ENCODE data around the gene PDE8B. TPM values are rescaled to one million over a fixed set of nuclear protein-coding genes. Genes with fewer than 3 reads are reported as not detected.

Gene PDE8B
- polyA plus RNA-seq, 1 of the 3 experiments (the other 2 are of a cell fraction), result not detected

- no peaks in the 10 kb centered on the region for H3F3A ChIP-seq (replicated peaks; ENCODE audit: insufficient read depth)
- no peaks in the 10 kb centered on the region for H3K79me2 ChIP-seq (ENCODE audit: insufficient read depth)
- H3K9ac ChIP-seq, result no peak overlapping the region
- no peaks in the 10 kb centered on the region for H3K36me3 ChIP-seq (replicated peaks in 1 of 2; ENCODE audit: control insufficient read depth in 1 of 2, insufficient read depth in 2 of 2, low read length in 1 of 2)
- no peak overlapping the region for H3K27ac ChIP-seq (ENCODE audit: low read depth in 2 of 2, low read length in 1 of 2)
- no peaks in the 10 kb centered on the region for H4K20me1 ChIP-seq (ENCODE audit: insufficient read depth)
- DNase-seq, result no peak
- H3K9me2 ChIP-seq, result no peaks in the 10 kb centered on the region
- ChIA-PET POLR2A (no interaction called here), CTCF (interaction anchor here (1.2 to 1.7 kb wide), 3 partner anchors 15 to 204 kb away, joined by 3 to 5 read pairs (median 5); no protein-coding TSS in a partner anchor)
- H3K9me3 ChIP-seq, result no peaks in the 10 kb centered on the region; the same call in 1 of the 2 replicates
- no peaks in the 10 kb centered on the region; the same call in 1 of the 2 replicates for H3K27me3 ChIP-seq (ENCODE audit: insufficient read depth)
- WGBS (ENCODE audit: low lambda C conversion rate), result 72% methylated on average over 6 of the region's 6 CpGs
- no peaks in the 10 kb centered on the region for H3K4me1 ChIP-seq (ENCODE audit: control insufficient read depth in 1 of 2, insufficient read depth in 2 of 2, low read depth in 1 of 2, low read length in 1 of 2)
- TF ChIP-seq MEF2A (IDR thresholded peaks at IDR 0.05; ENCODE audit: borderline replicate concordance, low read depth), result no peak
- TF ChIP-seq TAF1 (IDR thresholded peaks at IDR 0.05; ENCODE audit: borderline replicate concordance, low read depth, low read length), result no peak
- no peak for TF ChIP-seq EZH2phosphoT487 (IDR thresholded peaks at IDR 0.05; ENCODE audit: borderline replicate concordance, low read depth)
- no peak for TF ChIP-seq NRF1 (IDR thresholded peaks at IDR 0.05; ENCODE audit: low read depth, low read length)
- TF ChIP-seq PBX3 (IDR thresholded peaks at IDR 0.05), result no peak
- TF ChIP-seq RXRA (IDR thresholded peaks at IDR 0.05; ENCODE audit: borderline replicate concordance, low read depth), result no peak
- no peak for TF ChIP-seq USF2 (IDR thresholded peaks at IDR 0.05; ENCODE audit: borderline replicate concordance, low read depth, low read length)
- TF ChIP-seq IRF3 (IDR thresholded peaks at IDR 0.05; ENCODE audit: low read depth, low read length), result no peak
- no peak for TF ChIP-seq FOXM1 (IDR thresholded peaks at IDR 0.05; ENCODE audit: low read depth)
- no peak for TF ChIP-seq SMC3 (IDR thresholded peaks at IDR 0.05; ENCODE audit: low read depth, low read length)
- TF ChIP-seq ELF1 (IDR thresholded peaks at IDR 0.05), result no peak
- no peak for TF ChIP-seq JUND (IDR thresholded peaks at IDR 0.05)
- TF ChIP-seq RCOR1 (IDR thresholded peaks at IDR 0.05; ENCODE audit: low read length), result no peak
- H3K4me3 ChIP-seq (ENCODE audit: low read depth in 2 of 2, low read length in 1 of 2), result no peak overlapping the region
- no peak overlapping the region for H2AFZ ChIP-seq (ENCODE audit: low read depth)
- no peak overlapping the region for H3K4me2 ChIP-seq
Observed at GRCh38 chr5:77232574-77233358, 22.3 kb downstream of the PDE8B start.

Measured in SK-N-SH (cell line).